Mesodermal cell (in vitro differentiated cells): ENCODE data around the gene EMD.
"Not testable (repeated sequence)": the region's sequence is repeated elsewhere in the genome, so short reads cannot be mapped to it uniquely, and the experiment has no call there.

Experiments
- H3K27ac ChIP-seq: 2 replicates; pipeline ENCODE4 v1.7.0; 2013; ENCODE audit warnings: mild to moderate bottlenecking, low read depth, low read length, moderate library complexity; ENCODE audit not compliant: severe bottlenecking
- H3K36me3 ChIP-seq: 2 replicates; pipeline ENCODE4 v1.7.1; 2013; ENCODE audit warnings: mild to moderate bottlenecking, low read length, moderate library complexity; ENCODE audit not compliant: control insufficient read depth, insufficient read depth
- H3K4me1 ChIP-seq: one replicate; pipeline ENCODE4 v1.7.1; 2013; ENCODE audit warnings: mild to moderate bottlenecking, low read length; ENCODE audit not compliant: insufficient read depth, control insufficient read depth, poor library complexity, severe bottlenecking
- H3K4me3 ChIP-seq: 2 replicates; pipeline ENCODE4 v1.7.0; 2013; ENCODE audit warnings: low read length, control low read depth, mild to moderate bottlenecking; ENCODE audit not compliant: insufficient read depth, poor library complexity, severe bottlenecking; ENCODE audit errors: extremely low read depth
- H3K9me3 ChIP-seq: 2 replicates; pipeline ENCODE4 v1.7.1; 2013; ENCODE audit warnings: mild to moderate bottlenecking, low read length, moderate library complexity; ENCODE audit not compliant: control insufficient read depth
- WGBS, 2 experiments: methylation state at CpG; one replicate each; pipeline ENCODE4 v1.1.5; 2013; ENCODE audit warnings: missing lambda C conversion rate in 2 of 2; ENCODE audit not compliant: insufficient coverage in 2 of 2; 5-methylcytosine and 5-hydroxymethylcytosine counted together

Gene EMD

GRCh38 chrX:154383359-154384283, 4.5 kb downstream of the EMD start:
- H3K27ac ChIP-seq: no peak overlapping the region
- no peaks in the 10 kb centered on the region for H3K9me3 ChIP-seq
- WGBS, 2 experiments: 83 to 92% methylated on average over 2 to 5 of the region's 14 CpGs
- no peak overlapping the region for H3K4me3 ChIP-seq
- H3K4me1 ChIP-seq: peaks cover 3% of the 10 kb centered on the region
- H3K36me3 ChIP-seq: peaks cover 12% of the 10 kb centered on the region

- no peak overlapping the region for H3K27ac ChIP-seq
- H3K36me3 ChIP-seq: peaks cover 12% of the 10 kb centered on the region
- no peaks in the 10 kb centered on the region for H3K9me3 ChIP-seq
- 86 to 94% methylated on average over 4 to 6 of the region's 8 CpGs for WGBS, 2 experiments
- no peak overlapping the region for H3K4me3 ChIP-seq
- peaks cover 3% of the 10 kb centered on the region for H3K4me1 ChIP-seq
Observed at GRCh38 chrX:154384284-154384892, 5.3 kb downstream of the EMD start.

GRCh38 chrX:154388094-154388493, 9.0 kb downstream of the EMD start:
- H3K4me1 ChIP-seq, H3K27ac ChIP-seq, H3K4me3 ChIP-seq, H3K9me3 ChIP-seq, H3K36me3 ChIP-seq: not testable (repeated sequence)
- no CpG with 5 or more reads among the region's 20 CpGs for WGBS, 2 experiments

- H3K9me3 ChIP-seq, H3K36me3 ChIP-seq, H3K4me3 ChIP-seq, H3K4me1 ChIP-seq, H3K27ac ChIP-seq: not testable (repeated sequence)
- no CpG with 5 or more reads among the region's 16 CpGs for WGBS, 2 experiments
Observed at GRCh38 chrX:154388649-154389048, 9.6 kb downstream of the EMD start.

GRCh38 chrX:154389812-154390747, 11.0 kb downstream of the EMD start:
- H3K27ac ChIP-seq, H3K4me3 ChIP-seq, H3K4me1 ChIP-seq, H3K9me3 ChIP-seq, H3K36me3 ChIP-seq: not testable (repeated sequence)
- no CpG with 5 or more reads among the region's 121 CpGs for WGBS, 2 experiments

- H3K36me3 ChIP-seq: peaks cover 18% of the 10 kb centered on the region
- H3K9me3 ChIP-seq, H3K4me3 ChIP-seq, H3K27ac ChIP-seq, H3K4me1 ChIP-seq: not testable (repeated sequence)
- 98 to 100% methylated on average over 6 to 9 of the region's 17 CpGs for WGBS, 2 experiments
Observed at GRCh38 chrX:154396363-154396762, 17.3 kb downstream of the EMD start.

GRCh38 chrX:154396973-154397887, 18.1 kb downstream of the EMD start:
- 3 to 14% methylated on average over 20 to 24 of the region's 53 CpGs for WGBS, 2 experiments
- no peaks in the 10 kb centered on the region for H3K4me1 ChIP-seq
- peak overlapping the region; percentile 98 for H3K27ac ChIP-seq

GRCh38 chrX:154397888-154398667, 19.0 kb downstream of the EMD start, which contains the start of gene RPL10:
TSS of gene RPL10 (plus strand) at chrX:154398377. CDS start at chrX:154398520, 143 bp downstream.
- peak within 1 kb of the TSS; percentile 98 for H3K27ac ChIP-seq
- H3K4me1 ChIP-seq: no peaks in the 10 kb centered on the region
- peak within 1 kb of the TSS; percentile 65 for H3K4me3 ChIP-seq
- WGBS, 2 experiments: 0% methylated on average over 23 to 43 of the region's 69 CpGs
- no peaks in the 10 kb centered on the region for H3K9me3 ChIP-seq
- H3K36me3 ChIP-seq: peaks cover 18% of the 10 kb centered on the region

More at GRCh38 chrX:154396973-154397887, 18.1 kb downstream of the EMD start:
- Histone ChIP-seq H3K4me3 (peak overlapping the region; percentile 65), H3K36me3 (peaks cover 18% of the 10 kb centered on the region), H3K9me3 (no peaks in the 10 kb centered on the region)
